ENCODE measurements around the gene NINJ1.

GRCh38 chr9:93111371-93112115 is 22.5 kb downstream of the NINJ1 start:
- no peak for TF ChIP-seq ZNF274 (IDR thresholded peaks at IDR 0.05; ENCODE audit: low read depth, low read length)
- no peak for TF ChIP-seq YY1 (IDR thresholded peaks at IDR 0.05; ENCODE audit: insufficient read depth, insufficient read length)
